AG08396 (cell line): ENCODE data around the gene FMR1.

Experiments
- DNase-seq: peaks from one replicate; pipeline ENCODE4 v3.0.0; 2012; ENCODE audit warnings: low spot score, mixed read lengths

The FMR1 gene

DNA sequence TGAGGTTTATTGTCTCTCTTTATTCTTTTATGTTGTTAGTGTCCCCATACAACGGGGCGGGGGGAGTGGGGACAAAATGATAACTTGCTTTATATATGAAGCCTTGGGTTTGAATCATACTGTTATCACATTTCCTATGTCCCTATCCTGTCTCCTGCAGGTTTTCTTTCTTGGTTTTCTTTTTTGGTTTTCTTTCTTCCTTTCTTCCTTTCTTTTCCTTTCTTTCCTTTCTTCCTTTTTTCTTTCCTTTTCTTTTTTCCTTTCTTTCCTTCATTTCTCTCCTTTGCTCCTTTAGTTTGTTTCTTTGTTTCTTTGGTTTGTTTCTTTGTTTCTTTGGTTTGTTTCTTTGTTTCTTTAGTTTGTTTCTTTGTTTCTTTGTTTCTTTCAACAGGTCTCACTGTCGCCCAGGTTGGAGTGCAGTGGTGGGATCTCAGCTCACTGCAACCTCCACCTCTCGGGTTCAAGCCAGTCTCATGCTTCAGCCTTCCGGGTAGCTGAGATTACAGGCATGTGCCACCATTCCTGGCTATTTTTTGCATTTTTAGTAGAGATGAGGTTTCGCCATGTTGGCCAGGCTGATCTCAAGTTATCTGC is 4.8 kb downstream of the FMR1 start:
- DNase-seq: no peak

DNA sequence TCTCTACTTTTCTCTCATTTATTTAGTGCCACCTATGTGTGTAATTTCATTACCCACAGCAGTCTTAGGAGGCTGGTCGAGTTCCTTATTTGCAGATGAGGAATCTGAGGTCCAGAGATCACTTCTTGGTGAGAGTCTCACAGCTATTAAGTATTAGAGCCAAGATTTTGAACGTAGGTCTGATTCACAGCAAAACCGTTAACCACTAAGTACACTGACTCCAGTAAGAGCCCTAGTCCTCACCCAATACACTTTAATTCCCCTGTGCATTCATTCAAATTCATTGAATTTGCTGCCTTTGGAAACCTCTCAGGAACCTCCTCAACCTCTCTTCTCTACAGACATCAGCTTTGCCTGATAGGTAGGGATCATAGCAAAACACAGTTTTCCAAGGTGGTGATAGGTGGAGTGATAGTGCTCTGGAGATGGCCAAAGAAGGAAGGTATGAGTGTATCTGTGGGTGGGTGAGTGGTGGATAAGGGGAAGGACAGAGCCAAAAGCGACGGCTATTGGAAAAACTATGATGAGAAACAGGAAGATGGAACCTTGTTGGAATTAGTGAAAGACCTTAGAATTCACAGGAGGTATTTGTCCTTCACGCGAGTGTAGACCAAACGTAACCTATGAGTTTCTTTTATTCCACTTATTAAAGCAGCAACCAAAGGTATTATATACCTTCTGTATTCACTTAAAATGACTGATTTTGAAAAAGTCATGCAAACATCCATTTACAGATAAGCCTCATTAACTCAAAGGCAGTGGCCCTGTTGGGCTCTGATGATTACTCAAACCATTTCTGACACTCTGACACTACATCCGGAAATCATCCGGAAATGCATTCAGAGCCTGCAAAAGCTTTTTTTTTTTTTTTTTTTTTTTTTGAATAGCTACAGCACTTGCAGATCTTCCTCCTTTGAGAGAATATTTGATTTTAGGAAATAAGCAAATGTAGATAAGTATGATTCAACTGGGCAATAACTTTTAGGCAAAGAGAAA is 6.3 kb downstream of the FMR1 start:
- no peak for DNase-seq

DNA sequence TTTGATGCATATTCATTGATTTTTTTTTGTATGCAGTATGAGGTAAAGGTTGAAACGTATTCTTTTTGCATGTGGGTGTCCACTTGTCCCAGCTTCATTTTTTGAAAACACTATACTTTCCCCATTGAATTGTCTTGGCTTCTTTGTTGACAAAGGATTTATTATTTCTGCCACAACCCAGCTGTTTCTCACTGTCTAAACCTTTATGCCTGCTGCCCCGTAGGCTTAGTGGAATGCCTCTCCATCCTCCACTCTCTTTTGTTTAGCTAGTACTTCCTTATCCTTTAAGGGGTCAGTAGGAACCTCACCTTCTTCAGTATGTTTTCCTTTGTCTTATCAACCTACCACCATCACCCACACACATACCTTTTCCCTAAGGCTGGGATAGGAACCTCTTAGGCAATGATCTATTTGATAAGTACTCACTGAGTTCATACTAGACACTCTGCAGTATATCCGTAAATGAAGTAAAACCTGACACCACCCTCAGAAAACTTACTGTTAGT is 8.5 kb downstream of the FMR1 start:
- DNase-seq: no peak

DNA sequence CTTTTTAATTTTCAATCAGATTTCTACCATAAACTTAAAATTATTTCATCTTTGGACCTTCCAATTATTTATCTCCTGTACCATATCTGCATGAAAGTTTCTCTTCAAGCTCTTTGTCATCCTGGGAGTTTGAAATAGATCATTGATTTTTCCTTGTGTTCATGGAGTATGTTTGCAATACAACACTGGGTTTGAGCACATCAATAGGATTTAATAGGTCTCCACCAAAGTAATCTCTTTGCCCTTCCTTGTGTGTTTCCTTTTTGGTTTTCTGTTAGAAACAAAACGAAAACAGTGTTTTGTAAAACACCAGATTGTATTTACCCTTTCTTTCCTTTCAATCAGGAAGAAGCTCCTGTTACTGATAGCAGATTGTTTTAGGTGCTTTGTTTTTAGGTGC is 11.9 kb downstream of the FMR1 start:
- DNase-seq: no peak

DNA sequence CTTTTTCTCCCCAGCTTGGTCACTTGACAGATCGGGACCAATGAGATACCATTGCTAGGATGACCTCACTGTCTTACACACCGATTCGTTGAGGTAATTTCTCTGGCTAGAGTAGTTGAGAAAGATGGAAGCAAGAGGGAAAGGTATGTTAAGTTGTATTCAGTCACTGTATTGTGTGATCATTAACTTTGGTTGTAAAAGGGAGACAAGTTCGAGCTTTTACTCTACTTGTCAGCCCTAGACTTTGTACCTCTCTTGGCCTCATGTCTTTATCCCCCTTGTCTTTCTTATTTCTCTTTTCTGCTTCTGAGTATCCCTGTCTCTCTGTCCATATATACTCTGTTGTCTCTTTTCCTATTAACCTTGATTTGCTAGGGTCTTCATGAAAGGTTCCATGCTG is 15.5 kb downstream of the FMR1 start:
- no peak for DNase-seq

DNA sequence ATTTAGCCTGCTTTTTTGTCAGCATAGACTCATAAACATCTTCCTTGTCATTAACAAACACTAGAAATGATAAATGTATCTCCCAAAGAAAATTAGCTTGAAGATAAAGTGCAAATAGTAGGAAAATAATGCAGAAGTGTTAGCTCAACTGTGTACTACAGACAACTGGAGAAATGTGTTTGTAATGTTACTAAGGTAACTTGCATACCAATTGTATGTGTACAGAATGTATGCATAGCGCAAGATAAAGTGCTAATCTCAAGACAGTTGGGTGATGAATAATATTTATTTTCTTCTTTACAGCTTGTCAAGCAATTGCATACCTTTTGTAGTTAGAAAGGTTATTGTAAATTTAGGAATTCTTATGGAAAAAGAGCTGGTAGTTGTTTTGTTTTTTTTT is 22.1 kb downstream of the FMR1 start:
- DNase-seq: no peak

DNA sequence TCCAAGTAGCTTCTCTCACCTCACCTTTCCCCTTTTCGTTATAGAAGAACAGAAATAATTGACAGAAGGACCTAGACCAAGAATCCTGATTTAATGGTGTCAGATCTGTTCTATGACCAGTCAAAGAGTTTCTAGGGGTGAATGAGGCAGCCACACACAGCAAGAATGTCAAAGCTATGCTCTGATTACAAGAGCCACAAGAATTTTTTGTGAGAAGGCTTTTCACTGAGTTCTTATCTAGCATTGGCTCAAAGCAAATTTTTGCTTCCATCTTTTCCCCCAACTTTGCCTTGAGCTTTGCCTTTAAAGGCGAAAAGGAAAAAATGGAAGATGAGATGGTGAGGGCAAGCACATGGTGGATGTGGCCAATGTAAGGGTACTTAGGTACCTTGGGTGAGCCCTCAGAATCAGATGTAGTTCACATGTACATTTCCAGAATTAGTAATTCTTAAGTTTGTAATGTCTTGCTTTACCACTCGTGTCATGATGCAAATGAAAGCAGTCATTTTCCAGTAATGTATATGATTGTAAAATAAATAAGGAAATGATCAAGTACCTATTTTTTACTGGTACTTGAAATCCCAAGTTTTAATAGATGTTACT is 23.5 kb downstream of the FMR1 start:
- DNase-seq: no peak

DNA sequence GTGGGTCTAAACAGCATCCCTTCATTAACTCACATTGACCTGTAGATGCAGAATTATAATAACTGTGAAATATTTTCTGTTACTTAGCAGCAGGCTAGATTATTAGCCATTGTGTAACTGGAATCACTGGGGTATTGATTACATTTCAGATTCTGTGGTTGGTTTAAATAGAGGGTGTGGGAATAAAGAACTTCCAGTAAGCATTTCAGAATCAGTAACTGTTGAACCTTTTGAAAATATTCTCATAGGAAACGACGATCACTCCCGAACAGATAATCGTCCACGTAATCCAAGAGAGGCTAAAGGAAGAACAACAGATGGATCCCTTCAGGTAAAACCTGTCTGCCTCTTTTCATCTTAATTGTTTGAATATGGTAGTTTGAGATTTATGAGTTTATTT is 33.6 kb downstream of the FMR1 start:
- no peak for DNase-seq

DNA sequence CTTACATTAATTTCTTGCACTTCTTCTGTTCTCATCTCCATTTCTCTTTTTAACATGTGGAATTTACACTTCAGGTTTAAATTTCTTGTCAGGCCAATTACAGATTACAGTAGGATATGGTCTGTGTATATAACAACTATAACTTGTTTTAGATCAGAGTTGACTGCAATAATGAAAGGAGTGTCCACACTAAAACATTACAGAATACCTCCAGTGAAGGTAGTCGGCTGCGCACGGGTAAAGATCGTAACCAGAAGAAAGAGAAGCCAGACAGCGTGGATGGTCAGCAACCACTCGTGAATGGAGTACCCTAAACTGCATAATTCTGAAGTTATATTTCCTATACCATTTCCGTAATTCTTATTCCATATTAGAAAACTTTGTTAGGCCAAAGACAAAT is 36.8 kb downstream of the FMR1 start:
- DNase-seq: no peak

DNA sequence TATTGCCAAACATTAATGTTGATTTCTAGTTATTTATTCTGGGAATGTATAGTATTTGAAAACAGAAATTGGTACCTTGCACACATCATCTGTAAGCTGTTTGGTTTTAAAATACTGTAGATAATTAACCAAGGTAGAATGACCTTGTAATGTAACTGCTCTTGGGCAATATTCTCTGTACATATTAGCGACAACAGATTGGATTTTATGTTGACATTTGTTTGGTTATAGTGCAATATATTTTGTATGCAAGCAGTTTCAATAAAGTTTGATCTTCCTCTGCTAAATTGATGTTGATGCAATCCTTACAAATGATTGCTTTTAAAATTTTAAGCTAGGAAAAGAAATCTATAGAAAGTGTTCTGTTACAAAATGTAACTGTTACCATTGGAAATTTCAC is 38.6 kb downstream of the FMR1 start:
- DNase-seq: no peak

DNA sequence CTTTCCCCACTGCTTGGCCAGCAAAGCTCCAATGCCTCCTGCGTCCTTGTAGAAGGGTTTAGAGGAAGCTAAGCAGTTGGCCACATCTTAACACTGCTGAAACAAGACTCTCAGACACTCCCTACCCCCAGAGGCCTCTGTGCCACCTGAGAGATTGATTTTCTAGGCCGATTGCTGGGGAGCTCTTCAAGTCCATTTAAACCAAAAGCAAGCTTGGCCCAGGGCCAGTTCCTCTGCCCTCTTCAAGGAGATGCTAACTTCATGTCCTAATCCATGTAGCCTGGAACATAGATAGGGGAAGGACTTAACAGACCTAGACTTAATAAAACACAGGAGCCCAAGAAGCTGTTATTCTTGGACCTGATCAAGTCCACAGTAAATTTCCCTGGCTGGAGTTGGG is 42.3 kb downstream of the FMR1 start:
- no peak for DNase-seq

DNA sequence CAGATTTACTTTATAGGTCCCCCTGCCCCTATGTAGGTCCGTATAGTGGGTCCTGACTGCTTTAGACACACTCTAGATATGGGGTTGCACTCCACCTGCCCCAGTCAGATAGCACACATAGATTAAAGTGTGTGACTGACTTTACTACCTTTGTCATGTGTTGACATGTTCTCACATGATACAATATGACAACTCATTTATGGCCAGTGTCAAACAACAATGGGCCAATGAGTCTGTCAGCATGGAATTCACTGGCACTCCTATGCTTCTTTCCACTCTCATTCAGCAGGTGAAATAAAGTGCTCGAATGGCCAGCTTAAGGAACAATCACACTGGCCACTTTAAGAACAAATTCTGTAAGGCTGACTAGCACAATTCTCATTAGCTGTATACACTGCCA is 45.6 kb downstream of the FMR1 start:
- DNase-seq: no peak

DNA sequence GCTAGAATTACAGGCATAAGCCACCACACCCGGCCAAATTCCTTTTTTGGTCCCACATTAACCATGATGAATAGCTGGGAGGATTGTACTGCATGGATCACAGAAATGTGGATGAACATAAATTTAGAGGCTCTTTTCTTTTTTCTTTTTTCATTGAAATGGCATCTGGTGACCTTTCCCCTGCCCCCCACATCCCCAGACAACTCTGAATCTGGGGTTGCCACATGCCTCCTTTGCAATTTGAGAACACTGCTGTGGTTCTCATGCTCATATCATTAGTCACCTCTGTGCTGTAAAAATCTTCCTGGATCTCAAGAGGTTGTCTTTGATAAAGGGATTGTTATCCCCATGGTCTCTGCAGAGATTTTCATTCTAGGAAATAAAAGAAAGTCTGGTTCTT is 46.6 kb downstream of the FMR1 start:
- DNase-seq: peak; percentile 41

DNA sequence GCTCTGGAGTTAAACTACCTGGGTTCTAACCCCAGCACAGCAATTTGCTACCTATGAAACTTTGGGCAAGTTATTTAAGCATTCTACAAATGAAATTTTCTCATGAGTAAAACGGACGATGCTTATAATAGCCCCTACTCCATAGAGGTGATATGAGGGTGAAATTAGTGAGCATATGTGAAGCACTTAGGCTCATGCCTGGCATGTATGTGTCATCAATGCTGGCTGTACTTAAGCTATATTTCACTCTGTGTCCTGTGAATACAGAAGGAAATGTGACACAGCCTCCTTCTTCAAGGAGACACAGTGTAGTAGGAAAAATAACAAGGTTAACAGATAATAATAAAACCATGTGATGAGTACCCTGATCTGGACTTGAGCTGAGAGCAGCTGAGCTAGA is 49.0 kb downstream of the FMR1 start:
- no peak for DNase-seq

DNA sequence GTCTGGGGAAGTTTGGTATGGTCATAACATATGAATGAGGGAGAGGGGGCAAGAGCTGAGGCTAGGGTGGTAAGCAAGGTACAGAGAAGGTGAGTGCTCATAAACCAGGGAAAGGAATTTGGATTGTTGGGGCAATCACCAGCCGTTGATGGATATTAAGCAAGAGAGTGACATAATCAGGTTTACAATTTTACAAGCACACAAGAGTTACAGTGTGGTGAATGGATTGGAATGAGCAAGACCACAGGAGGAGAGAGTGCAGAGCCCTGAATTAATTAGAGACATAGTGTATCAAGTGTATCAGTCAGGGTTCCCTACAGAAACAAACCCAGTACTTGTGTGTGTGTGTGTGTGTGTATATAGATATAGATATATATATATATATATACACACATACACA is 50.8 kb downstream of the FMR1 start:
- DNase-seq: no peak

DNA sequence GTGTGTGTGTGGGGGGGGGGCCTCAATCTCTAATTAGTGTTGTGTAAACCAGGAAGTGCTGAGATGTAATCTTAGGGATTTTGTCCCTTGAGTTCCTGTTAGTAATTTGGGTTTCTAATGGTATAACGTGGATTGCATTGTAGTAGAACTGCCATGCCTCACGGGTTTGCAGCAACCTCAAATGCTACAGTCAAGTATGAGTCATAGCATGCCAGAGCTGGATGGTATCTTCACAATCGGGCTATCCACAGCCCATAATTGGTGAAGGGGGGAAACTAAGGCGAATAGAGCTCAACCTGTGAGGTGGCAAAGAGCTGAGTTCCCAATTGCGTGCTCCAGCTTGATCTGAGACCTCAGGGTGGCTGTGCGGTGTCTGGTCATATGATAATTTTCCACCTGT is 67.2 kb downstream of the FMR1 start:
- DNase-seq: no peak

DNA sequence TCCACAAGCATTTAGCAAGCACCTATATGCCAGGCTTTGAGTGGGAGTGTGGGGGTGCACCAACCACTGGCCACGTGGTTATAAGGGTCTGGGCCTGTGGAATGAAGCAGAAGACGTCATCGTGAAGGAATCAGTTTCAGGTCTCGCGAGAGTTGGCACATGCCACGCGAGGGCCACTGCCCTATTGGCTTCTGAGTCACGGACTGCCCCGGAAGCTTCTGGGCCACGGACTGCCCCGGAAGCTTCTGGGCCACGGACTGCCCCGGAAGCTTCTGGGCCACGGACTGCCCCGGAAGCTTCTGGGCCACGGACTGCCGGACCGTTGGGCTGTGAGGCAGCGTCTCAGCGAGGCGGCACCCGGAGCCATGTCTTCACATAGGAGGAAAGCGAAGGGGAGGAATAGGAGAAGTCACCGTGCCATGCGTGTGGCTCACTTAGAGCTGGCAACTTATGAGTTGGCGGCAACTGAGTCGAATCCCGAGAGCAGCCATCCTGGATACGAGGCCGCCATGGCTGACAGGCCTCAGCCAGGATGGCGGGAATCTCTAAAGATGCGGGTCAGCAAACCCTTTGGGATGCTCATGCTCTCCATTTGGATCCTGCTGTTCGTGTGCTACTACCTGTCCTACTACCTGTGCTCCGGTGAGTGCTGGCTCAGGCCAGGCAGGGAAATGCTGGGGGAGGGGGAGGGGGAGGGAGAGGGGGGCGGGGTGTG is 69.5 kb downstream of the FMR1 start, which contains the start of gene FMR1NB:
Gene FMR1NB, plus strand, starts transcription at position 300 of the 715 bp plus-strand sequence. Its CDS starts 66 bp downstream, at position 366.
- DNase-seq: no peak
